Ishikawa (cell line): ENCODE data around the gene MAP1S.

Experiments used
- MAX ChIP-seq: IDR thresholded peaks from 2 replicates; pipeline ENCODE4 v1.6.1; 2012
- RAD21 ChIP-seq: IDR thresholded peaks from 2 replicates; pipeline ENCODE4 v1.6.1; 2012; ENCODE audit warnings: low read depth

- no peak for TF ChIP-seq MAX
- no peak for TF ChIP-seq RAD21
Observed at GRCh38 chr19:17761148-17761547, 41.9 kb downstream of the MAP1S start.
